NAMALWA (cell line): ENCODE data around the gene COMMD1.
"Not testable (repeated sequence)": the region's sequence is repeated elsewhere in the genome, so short reads cannot be mapped to it uniquely, and the experiment has no call there.

Experiments
- DNase-seq: peaks from one replicate; pipeline ENCODE4 v3.0.0-alpha.2; 2015; ENCODE audit warnings: low spot score

COMMD1 gene

DNA sequence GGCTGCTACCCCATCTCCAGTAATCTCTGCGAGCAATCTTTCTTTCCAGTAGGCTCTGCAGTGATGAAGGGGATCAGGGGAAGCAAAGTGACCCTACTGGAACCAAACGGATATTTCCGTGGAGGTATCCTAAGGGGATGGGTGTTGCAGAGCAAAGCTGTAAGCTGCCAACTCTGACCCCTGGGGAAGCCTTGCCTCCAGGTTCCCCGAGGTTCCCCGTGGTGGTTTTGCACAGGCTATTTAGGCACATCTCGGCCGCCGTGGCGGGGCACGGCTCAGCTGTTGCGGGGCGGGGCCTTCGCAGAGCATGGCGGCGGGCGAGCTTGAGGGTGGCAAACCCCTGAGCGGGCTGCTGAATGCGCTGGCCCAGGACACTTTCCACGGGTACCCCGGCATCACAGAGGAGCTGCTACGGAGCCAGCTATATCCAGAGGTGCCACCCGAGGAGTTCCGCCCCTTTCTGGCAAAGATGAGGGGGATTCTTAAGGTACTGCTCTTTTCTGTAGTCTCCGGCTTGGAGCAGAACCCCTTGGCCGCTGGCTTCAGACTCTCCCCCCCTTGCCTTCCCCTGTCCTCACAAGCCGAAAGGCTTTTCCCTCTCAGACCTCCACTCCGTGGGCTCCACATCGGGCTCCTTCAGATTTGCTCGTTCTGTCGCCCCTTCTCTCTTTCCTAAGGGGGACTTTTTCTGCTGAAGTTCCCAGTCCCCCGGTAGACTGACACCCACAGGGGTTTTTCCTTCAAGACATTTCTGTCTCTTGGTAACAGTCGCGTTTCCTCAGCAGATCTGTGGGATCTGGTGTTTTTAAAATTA is at the start of gene COMMD1:
Gene COMMD1 (plus strand): TSS at position 303 of the 814 bp plus-strand sequence. CDS start 5 bp downstream, at position 308.
- DNase-seq: peak; percentile 87

DNA sequence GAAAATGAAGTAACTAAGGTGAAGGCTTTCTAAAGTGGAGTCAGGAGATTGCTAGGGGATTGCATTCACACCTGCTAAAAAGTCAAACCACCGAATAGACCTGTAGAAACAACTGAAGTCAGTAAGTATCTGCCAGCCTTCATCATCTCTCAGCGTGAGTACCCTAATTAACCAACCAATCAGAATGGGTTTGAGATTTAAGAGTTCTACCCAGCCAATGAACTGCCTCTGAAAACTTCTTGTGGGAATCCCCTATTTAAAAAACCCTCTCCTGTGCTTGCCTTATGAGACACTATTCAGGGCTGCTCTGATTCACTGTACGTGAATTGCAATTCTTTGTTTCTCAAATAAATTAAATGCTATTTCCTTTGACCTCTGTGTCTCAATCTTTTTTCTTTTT is 48.2 kb upstream of the COMMD1 start:
- peak; percentile 26 for DNase-seq

DNA sequence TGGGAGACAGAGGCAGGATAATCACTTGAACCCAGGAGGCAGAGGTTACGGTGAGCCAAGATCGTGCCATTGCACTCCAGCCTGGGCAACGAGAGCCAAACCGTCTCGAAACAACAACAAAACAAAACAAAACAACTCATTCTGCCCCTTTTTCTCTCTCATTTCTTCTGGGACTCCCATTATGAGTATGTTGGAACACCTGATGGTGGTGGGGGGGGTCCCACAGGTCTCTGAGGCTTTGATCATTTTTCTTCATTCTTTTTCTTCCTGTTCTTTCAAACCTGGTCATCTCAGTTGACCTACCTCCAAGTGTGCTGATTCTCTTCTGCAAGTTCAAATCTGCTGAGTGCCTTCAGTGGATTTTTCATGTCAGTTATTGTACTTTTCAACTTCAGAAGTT is 43.4 kb upstream of the COMMD1 start:
- DNase-seq: no peak

DNA sequence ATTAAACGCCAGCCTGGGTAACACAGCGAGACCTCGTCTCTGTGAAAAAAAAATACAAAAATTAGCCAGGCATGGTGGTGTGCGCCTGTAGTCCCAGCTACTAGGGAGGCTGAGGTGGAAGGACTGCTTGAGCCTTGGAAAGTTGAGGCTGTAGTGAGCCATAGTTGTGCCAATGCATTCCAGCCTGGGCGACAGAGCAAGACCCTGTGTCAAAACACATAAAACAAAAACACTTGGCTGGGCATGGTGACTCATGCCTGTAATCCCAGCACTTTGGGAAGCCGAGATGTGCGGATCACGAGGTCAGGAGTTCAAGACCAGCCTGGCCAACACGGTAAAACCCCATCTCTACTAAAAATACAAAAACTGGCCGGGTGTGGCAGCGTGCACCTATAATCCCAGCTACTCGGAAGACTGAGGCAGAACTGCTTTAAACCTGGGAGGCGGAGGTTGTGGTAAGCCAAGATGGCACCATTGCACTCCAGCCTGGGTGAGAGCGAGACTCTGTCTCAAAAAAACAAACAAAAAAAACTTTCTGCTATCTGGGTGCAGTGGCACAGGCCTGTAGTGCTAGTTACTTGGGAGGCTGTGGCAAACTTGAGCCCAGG is 38.9 kb upstream of the COMMD1 start:
- DNase-seq: not testable (repeated sequence)

DNA sequence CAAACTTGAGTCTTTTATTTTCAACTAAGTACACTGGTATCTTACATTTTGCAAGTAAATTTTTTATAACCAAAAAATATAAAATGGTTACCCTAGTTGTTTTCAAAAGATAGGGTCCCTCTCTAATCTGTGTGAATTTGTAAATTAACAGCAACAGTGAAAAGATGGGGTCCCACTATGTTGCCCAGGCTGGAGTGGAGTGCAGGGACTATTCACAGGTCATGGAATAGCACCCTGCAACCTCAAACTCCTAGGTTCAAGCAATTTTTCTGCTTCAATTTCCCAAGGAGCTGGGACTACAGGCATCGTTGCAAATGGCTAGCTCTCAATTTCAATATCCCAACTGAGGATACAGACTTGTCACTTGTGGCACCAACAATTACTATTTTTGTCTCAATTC is 29.1 kb upstream of the COMMD1 start:
- no peak for DNase-seq

DNA sequence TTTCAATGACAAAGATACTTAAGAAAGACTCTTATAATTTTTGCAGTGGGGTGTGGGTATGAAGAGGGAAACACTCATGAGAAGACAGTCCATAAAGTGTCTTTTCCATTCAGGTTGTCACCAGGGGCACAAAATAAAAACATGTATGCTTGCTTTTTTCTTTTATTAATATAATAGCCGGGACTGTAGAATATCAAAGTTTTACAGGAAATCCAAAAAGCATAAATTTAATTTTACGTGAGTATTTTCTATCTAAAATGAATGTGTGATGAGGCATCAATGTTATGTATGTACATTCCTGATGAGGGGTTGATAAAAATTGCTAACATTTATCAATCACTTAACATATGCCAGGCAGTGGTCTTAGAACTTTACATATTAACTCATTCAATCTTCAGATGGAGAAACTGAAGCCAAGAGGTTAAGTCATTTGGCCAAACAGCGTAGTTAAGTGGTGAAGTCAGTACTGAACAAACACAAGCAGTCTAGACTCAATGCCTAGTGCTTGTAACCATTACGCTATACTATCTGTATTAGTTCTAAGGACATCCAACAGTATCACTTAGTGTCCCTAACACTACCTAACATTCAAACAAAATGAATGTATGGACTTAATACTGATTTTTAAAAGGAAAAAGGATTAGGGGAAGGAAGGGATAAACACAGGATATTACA is 27.8 kb upstream of the COMMD1 start:
- no peak for DNase-seq

DNA sequence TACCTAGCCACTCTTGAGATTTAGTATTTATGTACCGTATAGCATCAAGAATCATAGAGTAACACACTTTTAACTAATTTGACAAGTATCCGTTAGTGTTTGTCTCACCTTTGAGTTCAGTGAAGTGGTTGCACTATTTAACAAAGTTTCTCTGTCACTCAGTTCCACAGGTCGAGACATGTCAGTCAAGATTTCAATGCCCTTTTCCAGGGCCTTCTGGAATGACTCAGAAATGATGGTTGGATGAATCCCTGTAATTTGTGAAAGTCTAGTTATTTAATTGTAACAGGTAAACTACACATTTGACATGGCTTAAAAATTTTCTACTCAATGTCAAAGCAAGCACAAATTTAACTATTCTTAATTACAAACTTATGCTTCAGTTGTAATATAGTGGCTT is 26.7 kb upstream of the COMMD1 start:
- DNase-seq: no peak

DNA sequence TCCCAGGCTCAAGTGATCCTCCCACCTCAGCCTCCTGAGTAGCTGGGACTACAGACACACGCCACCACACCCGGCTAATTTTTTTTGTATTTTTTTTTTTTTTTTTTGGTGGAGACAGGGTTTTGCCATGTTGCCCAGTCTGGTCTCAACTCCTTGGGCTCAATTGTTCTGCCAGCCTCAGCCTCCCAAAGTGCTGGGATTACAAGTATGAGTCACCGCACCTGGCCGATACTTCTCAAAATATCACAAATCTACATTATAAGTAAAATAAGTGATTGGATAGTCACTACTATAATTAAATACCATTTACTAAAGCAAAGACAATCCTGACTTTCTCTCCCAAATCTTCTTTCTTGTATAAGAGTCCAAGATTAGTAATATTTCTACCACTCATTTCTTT is 26.1 kb upstream of the COMMD1 start:
- DNase-seq: not testable (repeated sequence)

DNA sequence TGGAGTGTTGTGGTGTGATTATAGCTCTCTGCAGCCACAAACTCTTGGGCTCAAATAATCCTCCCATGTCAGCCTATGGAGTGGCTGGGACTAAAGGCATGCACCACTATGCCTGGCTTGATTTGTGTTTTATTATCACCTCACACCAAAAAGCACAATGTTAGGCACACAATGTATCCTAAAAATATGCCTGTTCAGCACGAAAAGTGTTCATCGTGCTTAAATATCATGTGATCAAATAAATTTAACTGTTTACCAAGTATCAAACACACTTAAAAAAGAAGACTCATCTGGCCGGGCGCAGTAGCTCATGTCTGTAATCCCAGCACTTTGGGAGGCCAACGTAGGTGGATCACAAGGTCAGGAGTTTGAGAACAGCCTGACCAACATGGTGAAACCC is 22.6 kb upstream of the COMMD1 start:
- DNase-seq: no peak

DNA sequence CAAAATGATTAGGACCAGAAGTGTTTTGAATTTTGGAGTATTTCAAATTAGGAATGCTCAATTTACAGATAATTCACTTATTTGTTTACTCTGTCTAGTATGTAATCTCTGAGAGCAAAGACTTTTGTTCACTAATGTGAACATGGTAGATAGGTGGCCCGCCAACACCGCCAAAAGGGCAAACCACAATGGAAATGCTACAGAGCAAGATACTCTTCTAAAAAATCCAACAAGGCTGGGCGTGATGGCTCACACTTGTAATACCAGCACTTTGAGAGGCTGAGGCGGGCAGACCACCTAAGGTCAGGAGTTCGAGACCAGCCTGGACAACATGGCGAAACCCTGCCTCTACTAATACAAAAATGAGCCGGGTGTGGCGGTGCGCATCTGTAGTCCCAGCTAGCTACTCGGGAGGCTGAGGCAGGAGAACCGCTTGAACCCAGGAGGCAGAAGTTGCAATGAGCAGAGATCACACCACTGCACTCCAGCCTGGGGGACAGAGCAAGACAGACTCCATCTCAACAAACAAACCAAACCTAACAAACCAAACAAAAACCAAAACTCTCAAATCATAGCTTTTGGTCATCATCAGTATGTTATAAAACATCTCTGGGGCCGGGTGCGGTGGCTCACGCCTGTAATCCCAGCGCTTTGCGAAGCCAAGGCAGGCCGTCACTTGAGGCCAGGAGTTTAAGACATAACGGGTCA is 19.4 kb upstream of the COMMD1 start:
- DNase-seq: no peak

DNA sequence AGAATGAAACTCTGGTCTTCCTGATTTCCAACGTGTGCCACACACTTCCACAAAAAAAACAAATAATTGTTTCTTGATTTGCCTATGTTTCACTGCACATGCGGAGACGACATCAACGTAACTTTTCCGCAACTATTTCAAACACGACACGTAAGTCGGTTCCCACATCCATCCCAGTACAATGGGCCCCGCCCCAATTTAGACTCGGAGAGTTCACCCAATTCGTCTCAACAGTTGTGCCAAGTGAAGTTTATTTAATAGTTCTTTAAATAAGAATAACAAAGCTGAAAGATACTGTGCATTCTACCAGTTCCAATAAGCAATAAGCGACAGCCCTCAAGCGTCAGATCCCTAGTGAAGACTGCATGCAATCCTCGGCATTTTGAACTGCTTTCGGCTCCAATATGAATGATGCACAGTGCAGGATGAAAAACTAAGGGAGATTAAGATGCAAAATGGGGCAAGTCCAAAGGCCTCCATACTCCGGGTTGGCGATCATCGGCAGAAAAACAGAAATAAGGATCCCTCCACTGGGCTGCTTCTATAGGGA is 17.7 kb upstream of the COMMD1 start:
- no peak for DNase-seq

DNA sequence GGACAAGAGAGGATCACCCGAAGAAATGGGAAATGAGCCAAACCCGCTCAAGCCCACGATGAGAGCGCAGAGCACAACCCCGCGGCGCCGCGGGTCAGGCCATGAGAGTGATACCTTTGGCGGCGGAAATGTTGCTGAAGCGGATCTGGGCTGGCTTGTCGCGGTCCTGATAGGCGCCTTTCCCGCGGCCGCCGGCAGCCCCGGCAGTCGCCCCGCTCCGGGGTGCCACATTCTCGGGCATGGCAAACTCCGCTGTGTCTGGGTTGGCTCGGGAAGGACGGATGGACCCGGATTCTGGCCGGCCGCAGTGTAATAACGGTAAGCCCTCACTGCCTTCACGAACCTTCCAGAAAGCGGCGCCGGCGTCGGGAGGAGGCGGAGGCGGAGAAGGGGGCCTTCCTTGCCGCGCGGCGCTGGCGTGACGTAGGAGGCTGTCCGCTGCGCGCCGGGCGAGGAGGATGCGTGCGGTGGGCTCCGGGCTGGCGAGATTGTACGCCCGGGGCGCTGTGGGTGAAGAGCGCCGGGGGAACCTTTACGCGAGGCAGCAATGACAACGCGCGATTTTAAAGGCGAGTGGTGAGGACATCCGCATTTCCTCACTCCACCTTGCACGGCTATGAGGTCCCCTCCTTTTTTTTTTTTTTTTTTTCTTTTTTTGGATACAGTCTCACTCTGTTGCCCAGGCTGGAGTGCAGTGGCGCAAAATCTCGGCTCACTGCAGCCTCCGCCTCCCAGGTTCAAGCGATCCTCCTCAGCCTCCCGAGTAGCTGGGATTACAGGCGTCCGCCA is 17.0 kb upstream of the COMMD1 start, which contains the start of gene CCT4:
Gene CCT4 (minus strand): TSS at position 390 of the 789 bp plus-strand sequence. CDS start 149 bp downstream, at position 241.
- peak; percentile 95 for DNase-seq

DNA sequence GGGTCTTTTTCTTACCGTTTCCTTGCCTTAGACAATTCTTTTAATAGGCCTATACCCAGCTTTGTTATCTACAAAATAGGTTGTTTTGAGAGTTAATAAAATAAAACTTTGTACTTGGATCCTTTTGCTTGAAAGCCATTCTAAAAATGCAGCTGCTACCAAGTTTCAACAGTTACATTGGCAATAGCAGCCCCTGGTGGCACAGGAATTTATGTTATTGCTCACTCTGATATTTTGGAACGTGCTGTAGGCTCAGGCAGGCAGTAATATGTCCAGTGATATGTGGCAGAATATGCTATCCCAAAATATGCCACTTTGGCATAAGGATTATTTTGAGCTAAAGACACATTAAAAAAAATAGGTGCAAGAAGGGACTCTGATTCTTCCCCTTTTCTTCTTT is 6.7 kb upstream of the COMMD1 start:
- DNase-seq: peak; percentile 70

DNA sequence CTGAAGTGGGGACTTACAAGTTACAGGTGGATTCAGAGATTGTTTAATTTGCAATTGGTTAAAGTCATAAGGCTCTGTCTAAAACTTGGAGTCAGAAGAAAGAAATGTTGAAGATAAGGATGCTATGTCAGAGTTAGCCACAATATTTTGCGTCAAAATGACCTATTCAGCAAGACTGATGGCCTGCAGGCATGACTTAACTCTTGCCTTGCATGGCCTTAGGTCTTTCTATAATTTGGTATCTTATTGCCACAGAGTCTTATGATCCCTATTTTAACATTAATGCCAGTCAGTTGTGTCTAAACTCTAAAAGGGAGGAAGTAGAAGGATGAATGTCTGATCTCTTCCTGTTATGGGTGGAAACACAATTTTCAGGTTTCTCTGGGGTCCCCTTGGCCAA is 5.2 kb upstream of the COMMD1 start:
- DNase-seq: no peak

DNA sequence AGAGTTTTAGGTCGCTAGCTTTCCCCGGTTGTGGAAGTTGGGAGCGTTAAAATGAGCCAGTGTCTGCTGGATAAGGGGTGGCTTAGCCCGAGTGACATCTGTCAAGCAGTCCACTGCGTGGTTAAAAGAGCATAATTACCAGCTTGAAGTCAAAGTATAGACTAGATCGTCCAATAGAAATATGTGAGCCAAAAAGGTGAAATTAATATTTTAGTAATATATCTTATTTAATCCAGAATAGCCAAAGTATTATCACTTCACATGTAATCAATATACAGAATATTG is 654 bp downstream of the COMMD1 start:
- no peak for DNase-seq

DNA sequence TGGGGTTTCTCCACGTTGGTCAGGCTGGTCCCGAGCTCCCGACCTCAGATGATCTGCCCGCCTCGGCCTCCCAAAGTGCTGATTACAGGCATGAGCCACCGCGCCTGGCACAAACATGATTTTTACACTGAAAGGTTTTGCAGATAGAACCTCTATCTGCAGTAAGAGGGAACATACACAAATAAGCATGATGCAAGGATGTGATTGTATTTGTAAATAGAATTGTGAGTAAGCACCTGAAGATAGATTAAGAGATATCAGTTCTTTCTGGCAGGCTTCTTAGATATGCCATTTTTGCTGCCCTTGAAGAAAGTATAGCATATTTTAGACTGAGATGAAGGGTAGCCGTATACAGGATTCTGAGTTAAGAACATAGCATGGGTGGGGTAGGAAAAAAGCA is 3.6 kb downstream of the COMMD1 start:
- DNase-seq: no peak

DNA sequence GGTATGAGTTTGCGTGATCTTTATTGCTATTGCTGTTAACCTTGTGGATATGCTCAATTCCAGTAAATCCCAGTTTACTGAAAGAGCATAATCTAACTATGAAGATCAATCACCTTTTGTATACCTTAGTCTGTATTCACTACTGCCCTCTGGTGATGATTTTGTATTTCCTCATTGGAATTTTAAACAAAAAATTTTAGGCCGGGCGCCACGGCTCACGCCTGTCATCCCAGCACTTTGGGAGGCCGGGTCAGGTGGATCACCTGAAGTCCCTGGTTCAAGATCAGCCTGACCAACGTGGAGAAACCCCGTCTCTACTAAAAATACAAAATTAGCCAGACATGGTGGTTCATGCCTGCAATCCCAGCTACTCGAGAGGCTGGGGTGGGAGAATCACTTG is 5.1 kb downstream of the COMMD1 start:
- no peak for DNase-seq

DNA sequence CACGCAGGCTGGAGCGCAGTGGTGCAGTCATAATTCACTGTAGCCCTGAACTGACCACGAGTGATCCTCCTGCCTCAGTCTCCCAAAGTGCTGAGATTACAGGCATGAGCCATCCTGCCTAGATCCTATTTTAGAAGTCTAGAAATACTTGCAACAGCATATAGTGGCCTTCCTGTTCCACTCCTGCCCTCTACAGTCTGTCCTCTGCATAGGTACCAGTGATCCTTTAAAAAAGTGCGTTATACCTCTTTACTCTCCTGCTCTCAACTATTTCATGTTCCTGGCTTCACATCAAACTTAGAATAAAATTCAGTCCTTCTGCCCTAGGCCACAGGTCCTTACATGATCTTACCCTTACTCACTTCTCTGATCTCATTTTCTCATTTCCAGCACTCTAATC is 6.0 kb downstream of the COMMD1 start:
- peak; percentile 47 for DNase-seq

DNA sequence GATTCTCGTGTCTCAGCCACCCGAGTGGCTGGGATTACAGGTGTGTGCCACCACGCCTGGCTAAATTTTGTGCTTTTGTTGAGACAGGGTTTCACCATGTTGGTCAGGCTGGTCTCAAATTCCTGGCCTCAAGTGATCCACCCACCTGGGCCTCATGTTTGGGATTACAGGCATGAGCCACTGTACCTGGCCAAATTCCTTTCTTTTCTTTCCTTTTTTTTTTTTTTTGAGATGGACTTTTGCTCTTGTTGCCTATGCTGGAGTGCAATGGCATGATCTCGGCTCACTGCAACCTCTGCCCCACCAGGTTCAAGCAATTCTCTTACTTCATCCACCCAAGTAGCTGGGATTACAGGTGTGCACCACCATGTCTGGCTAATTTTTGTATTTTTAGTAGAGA is 9.3 kb downstream of the COMMD1 start:
- not testable (repeated sequence) for DNase-seq

DNA sequence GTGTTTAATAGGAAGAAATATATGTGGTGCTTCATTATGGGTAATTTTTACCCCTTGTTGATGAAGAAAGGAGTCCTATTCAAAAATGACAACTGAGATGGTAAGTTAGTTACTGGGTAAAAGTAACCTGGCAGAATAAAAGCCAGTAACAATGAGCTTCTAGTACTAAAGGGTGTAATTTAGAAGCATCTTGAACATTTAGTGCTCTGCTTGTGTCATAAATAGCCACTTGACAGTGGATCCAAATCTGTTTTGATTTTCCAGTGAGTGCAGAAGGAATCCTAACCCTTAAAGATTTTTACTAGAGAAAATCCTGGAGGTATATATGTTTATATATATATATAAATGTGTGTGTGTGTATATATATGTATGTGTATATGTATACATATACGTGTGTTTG is 15.1 kb downstream of the COMMD1 start:
- no peak for DNase-seq

DNA sequence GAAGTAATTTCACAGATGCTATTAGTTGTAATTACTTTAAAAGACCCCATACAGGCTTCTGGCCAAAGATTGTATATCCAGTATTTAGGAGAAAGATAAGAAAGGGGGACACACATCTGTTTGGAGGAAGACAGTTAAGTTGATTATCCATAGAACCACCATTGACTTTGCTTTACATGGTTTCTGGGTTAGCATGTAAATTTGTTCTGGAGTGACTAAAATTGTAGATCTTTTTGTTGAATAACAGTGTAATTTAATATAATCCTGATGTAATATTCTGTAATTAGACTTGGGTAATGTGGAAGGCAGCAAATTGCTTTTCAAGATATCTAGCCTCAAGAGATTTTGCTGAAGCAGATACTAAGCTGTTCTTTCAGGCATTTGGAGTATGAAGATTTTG is 17.2 kb downstream of the COMMD1 start:
- DNase-seq: no peak
